HEK293 (cell line): ENCODE results near the gene CEPT1.

ENCODE experiments used
- BCL11B ChIP-seq: fragments of 450-650 bp; formaldehyde crosslinking; IDR thresholded peaks from 2 replicates; pipeline ENCODE4 v1.5.1; 2016; ENCODE audit warnings: low read depth, missing biosample characterization, missing genetic modification characterization
- KLF7 ChIP-seq: fragments of 450-650 bp; formaldehyde crosslinking; IDR thresholded peaks from 2 replicates; pipeline ENCODE4 v1.5.1; 2016; ENCODE audit warnings: missing biosample characterization, missing genetic modification characterization, borderline replicate concordance
- TRIM28 ChIP-seq: IDR thresholded peaks from 2 replicates; pipeline ENCODE4 v1.6.1; 2011; ENCODE audit warnings: low read length, control low read depth, borderline replicate concordance
- ZBTB8A ChIP-seq: fragments of 450-650 bp; formaldehyde crosslinking; IDR thresholded peaks from 2 replicates; pipeline ENCODE4 v1.5.1; 2016; ENCODE audit warnings: missing biosample characterization, missing genetic modification characterization
- ZNF132 ChIP-seq: fragments of 450-650 bp; formaldehyde crosslinking; IDR thresholded peaks from 2 replicates; pipeline ENCODE4 v1.5.1; 2017; ENCODE audit warnings: missing biosample characterization, missing genetic modification characterization, borderline replicate concordance
- ZNF23 ChIP-seq: fragments of 450-650 bp; formaldehyde crosslinking; IDR thresholded peaks from 2 replicates; pipeline ENCODE4 v1.5.1; 2016; ENCODE audit warnings: missing biosample characterization, missing genetic modification characterization, borderline replicate concordance
- ZNF660 ChIP-seq: fragments of 450-650 bp; IDR thresholded peaks from 2 replicates; pipeline ENCODE4 v1.5.1; 2018; ENCODE audit warnings: missing biosample characterization, mild to moderate bottlenecking, missing genetic modification characterization
- ZNF707 ChIP-seq: fragments of 450-650 bp; formaldehyde crosslinking; IDR thresholded peaks from 2 replicates; pipeline ENCODE4 v1.5.1; 2016; ENCODE audit warnings: missing biosample characterization, missing genetic modification characterization
- TF ChIP-seq, protein P1 (sequence below): fragments of 450-650 bp; formaldehyde crosslinking; IDR thresholded peaks from 2 replicates; pipeline ENCODE4 v1.5.1; 2016; ENCODE audit warnings: missing biosample characterization, missing genetic modification characterization
- TF ChIP-seq, protein P2 (sequence below): fragments of 450-650 bp; formaldehyde crosslinking; IDR thresholded peaks from 2 replicates; pipeline ENCODE4 v1.5.1; 2016; ENCODE audit warnings: missing biosample characterization, missing genetic modification characterization
- TF ChIP-seq, protein P3 (sequence below): fragments of 450-650 bp; formaldehyde crosslinking; IDR thresholded peaks from 2 replicates; pipeline ENCODE4 v1.5.1; 2016; ENCODE audit warnings: missing biosample characterization, missing genetic modification characterization
- TF ChIP-seq, protein P4 (sequence below): fragments of 450-650 bp; formaldehyde crosslinking; IDR thresholded peaks from 2 replicates; pipeline ENCODE4 v1.5.1; 2016; ENCODE audit warnings: missing biosample characterization, missing genetic modification characterization
- TF ChIP-seq, protein P5 (sequence below): fragments of 450-650 bp; formaldehyde crosslinking; IDR thresholded peaks from 2 replicates; pipeline ENCODE4 v1.5.1; 2016; ENCODE audit warnings: missing biosample characterization, missing genetic modification characterization

DNA sequence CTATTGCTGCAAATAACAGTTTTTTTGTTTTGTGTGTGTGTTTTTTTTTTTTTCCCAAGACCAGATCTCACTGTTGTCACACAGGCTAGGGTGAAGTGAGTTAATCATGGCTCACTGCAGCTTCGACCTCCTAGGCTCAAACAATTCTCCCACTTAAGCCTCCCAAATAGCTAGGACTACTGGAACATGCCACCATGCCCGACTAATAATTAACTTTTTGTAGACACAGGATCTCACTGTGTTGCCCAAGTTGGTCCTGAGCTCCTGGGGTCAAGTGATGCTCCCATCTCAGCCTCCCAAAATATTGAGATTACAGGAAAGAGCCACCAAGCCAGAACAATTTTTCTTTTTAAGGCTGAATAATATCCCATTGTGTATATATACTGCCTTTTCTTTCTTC lies 35.0 kb upstream of the CEPT1 start:
- TF ChIP-seq KLF7 (no peak), TRIM28 (no peak), ZNF707 (tag by site-specific recombination) (no peak), ZNF23 (tag by site-specific recombination) (no peak), BCL11B (tag by site-specific recombination) (no peak), ZNF660 (tag by site-specific recombination) (no peak), ZNF132 (tag by site-specific recombination) (no peak), ZBTB8A (tag by site-specific recombination) (no peak)
- TF ChIP-seq, protein P1, sequence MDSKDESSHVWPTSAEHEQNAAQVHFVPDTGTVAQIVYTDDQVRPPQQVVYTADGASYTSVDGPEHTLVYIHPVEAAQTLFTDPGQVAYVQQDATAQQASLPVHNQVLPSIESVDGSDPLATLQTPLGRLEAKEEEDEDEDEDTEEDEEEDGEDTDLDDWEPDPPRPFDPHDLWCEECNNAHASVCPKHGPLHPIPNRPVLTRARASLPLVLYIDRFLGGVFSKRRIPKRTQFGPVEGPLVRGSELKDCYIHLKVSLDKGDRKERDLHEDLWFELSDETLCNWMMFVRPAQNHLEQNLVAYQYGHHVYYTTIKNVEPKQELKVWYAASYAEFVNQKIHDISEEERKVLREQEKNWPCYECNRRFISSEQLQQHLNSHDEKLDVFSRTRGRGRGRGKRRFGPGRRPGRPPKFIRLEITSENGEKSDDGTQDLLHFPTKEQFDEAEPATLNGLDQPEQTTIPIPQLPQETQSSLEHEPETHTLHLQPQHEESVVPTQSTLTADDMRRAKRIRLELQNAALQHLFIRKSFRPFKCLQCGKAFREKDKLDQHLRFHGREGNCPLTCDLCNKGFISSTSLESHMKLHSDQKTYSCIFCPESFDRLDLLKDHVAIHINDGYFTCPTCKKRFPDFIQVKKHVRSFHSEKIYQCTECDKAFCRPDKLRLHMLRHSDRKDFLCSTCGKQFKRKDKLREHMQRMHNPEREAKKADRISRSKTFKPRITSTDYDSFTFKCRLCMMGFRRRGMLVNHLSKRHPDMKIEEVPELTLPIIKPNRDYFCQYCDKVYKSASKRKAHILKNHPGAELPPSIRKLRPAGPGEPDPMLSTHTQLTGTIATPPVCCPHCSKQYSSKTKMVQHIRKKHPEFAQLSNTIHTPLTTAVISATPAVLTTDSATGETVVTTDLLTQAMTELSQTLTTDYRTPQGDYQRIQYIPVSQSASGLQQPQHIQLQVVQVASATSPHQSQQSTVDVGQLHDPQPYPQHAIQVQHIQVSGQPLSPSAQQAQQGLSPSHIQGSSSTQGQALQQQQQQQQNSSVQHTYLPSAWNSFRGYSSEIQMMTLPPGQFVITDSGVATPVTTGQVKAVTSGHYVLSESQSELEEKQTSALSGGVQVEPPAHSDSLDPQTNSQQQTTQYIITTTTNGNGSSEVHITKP = no peak
- TF ChIP-seq, protein P2, sequence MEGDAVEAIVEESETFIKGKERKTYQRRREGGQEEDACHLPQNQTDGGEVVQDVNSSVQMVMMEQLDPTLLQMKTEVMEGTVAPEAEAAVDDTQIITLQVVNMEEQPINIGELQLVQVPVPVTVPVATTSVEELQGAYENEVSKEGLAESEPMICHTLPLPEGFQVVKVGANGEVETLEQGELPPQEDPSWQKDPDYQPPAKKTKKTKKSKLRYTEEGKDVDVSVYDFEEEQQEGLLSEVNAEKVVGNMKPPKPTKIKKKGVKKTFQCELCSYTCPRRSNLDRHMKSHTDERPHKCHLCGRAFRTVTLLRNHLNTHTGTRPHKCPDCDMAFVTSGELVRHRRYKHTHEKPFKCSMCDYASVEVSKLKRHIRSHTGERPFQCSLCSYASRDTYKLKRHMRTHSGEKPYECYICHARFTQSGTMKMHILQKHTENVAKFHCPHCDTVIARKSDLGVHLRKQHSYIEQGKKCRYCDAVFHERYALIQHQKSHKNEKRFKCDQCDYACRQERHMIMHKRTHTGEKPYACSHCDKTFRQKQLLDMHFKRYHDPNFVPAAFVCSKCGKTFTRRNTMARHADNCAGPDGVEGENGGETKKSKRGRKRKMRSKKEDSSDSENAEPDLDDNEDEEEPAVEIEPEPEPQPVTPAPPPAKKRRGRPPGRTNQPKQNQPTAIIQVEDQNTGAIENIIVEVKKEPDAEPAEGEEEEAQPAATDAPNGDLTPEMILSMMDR (tag by site-specific recombination) = no peak
- TF ChIP-seq, protein P3, sequence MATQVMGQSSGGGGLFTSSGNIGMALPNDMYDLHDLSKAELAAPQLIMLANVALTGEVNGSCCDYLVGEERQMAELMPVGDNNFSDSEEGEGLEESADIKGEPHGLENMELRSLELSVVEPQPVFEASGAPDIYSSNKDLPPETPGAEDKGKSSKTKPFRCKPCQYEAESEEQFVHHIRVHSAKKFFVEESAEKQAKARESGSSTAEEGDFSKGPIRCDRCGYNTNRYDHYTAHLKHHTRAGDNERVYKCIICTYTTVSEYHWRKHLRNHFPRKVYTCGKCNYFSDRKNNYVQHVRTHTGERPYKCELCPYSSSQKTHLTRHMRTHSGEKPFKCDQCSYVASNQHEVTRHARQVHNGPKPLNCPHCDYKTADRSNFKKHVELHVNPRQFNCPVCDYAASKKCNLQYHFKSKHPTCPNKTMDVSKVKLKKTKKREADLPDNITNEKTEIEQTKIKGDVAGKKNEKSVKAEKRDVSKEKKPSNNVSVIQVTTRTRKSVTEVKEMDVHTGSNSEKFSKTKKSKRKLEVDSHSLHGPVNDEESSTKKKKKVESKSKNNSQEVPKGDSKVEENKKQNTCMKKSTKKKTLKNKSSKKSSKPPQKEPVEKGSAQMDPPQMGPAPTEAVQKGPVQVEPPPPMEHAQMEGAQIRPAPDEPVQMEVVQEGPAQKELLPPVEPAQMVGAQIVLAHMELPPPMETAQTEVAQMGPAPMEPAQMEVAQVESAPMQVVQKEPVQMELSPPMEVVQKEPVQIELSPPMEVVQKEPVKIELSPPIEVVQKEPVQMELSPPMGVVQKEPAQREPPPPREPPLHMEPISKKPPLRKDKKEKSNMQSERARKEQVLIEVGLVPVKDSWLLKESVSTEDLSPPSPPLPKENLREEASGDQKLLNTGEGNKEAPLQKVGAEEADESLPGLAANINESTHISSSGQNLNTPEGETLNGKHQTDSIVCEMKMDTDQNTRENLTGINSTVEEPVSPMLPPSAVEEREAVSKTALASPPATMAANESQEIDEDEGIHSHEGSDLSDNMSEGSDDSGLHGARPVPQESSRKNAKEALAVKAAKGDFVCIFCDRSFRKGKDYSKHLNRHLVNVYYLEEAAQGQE (tag by site-specific recombination) = no peak
- TF ChIP-seq, protein P4, sequence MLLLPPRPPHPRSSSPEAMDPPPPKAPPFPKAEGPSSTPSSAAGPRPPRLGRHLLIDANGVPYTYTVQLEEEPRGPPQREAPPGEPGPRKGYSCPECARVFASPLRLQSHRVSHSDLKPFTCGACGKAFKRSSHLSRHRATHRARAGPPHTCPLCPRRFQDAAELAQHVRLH (tag by site-specific recombination) = no peak
- TF ChIP-seq, protein P5, sequence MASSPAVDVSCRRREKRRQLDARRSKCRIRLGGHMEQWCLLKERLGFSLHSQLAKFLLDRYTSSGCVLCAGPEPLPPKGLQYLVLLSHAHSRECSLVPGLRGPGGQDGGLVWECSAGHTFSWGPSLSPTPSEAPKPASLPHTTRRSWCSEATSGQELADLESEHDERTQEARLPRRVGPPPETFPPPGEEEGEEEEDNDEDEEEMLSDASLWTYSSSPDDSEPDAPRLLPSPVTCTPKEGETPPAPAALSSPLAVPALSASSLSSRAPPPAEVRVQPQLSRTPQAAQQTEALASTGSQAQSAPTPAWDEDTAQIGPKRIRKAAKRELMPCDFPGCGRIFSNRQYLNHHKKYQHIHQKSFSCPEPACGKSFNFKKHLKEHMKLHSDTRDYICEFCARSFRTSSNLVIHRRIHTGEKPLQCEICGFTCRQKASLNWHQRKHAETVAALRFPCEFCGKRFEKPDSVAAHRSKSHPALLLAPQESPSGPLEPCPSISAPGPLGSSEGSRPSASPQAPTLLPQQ (tag by site-specific recombination) = no peak
